Thyroid gland (tissue), 4 donors: ENCODE measurements around the gene CTDSP2. TPM values are rescaled to one million over a fixed set of nuclear protein-coding genes. Genes with fewer than 3 reads are reported as not detected.
"Not testable (repeated sequence)": the region's sequence is repeated elsewhere in the genome, so short reads cannot be mapped to it uniquely, and the experiment has no call there.

Experiments used
- DNase-seq, 2 donors: peaks; one replicate each; pipeline ENCODE4 v3.0.0-alpha.2; 2019
- H3K27ac ChIP-seq, 3 donors: fragments of 200-600 bp; sonication (generic); 1 replicate in 2 of 3; 2 replicates in 1 of 3; pipeline ENCODE4 v1.5.1; 2016 to 2019; ENCODE audit warnings: mild to moderate bottlenecking in 1 of 3, moderate library complexity in 1 of 3
- H3K27me3 ChIP-seq: fragments of 200-600 bp; sonication (generic); one replicate; pipeline ENCODE4 v1.5.1; 2019
- H3K36me3 ChIP-seq, 2 donors: fragments of 200-600 bp; sonication (generic); one replicate each; pipeline ENCODE4 v1.5.1; 2016 to 2019
- H3K4me1 ChIP-seq, 2 donors: fragments of 200-600 bp; sonication (generic); one replicate each; pipeline ENCODE4 v1.5.1; 2017 to 2019
- H3K4me3 ChIP-seq, 3 donors: fragments of 200-600 bp; sonication (generic); replicated peaks in 1 of 3; 1 replicate in 2 of 3; 2 replicates in 1 of 3; pipeline ENCODE4 v1.5.1; 2016; ENCODE audit warnings: mild to moderate bottlenecking in 1 of 3
- H3K9me3 ChIP-seq: fragments of 200-600 bp; sonication (generic); one replicate; pipeline ENCODE4 v1.5.1; 2017
- CTCF ChIP-seq, 6 experiments: fragments of 200-600 bp in 3 of 6; fragments of 450-650 bp in 3 of 6; sonication (generic) in 3 of 6; IDR thresholded peaks; one replicate each; pipeline ENCODE4 v1.5.1; 2016 to 2019; ENCODE audit warnings: antibody characterized with exemption in 6 of 6, mild to moderate bottlenecking in 2 of 6, inconsistent platforms in 1 of 6, moderate library complexity in 1 of 6
- POLR2A ChIP-seq, 2 donors: fragments of 450-650 bp; IDR thresholded peaks; one replicate each; pipeline ENCODE4 v1.6.1; 2017; ENCODE audit warnings: antibody characterized with exemption in 2 of 2, mild to moderate bottlenecking in 2 of 2, moderate library complexity in 1 of 2
- WGBS, 2 donors: methylation state at CpG; one replicate each; pipeline ENCODE4 v1.1.5; 2017; 5-methylcytosine and 5-hydroxymethylcytosine counted together
- intact Hi-C: fragments of 100-400 bp; cut with DNase I; formaldehyde crosslinking; loops from one replicate; pipeline ENCODE4 v1.15.1; 2023
- total RNA-seq, 4 donors: library from RNA; depleted of rRNA; stranded (reverse); fragments of >200 nt; gene quantifications; one replicate each; pipeline ENCODE4 v1.2.3, GENCODE V29; 2016

The CTDSP2 gene
- total RNA-seq, 4 donors from 2014 or later = 91.5 to 190 (median 138) TPM

GRCh38 chr12:57852200-57852599 lies 5.7 kb upstream of the CTDSP2 start:
- no peak for TF ChIP-seq CTCF (IDR thresholded peaks at IDR 0.05)
- no peak for TF ChIP-seq POLR2A (IDR thresholded peaks at IDR 0.05)
- Histone ChIP-seq H3K36me3 (no peaks in the 10 kb centered on the region), H3K9me3 (no peaks in the 10 kb centered on the region), H3K27ac (peak overlapping the region; percentile 41 to 70 (median 56)), H3K4me3 (peak overlapping the region in 2 of 3 donors; percentile 13 to 43), H3K27me3 (no peaks in the 10 kb centered on the region), H3K4me1 (peaks cover 12 to 21% of the 10 kb centered on the region in 2 donors)
- intact Hi-C loops = loop anchor here (5.0 kb wide), 1 partner anchor 40 kb away; no protein-coding TSS in a partner anchor
- peak; percentile 48 to 51 for DNase-seq
- 21 to 35% methylated on average over 9 to 10 of the region's 11 CpGs for WGBS, 2 donors

- Histone ChIP-seq H3K27me3 (no peaks in the 10 kb centered on the region), H3K36me3 (no peaks in the 10 kb centered on the region), H3K27ac (no peak overlapping the region), H3K4me1 (peaks cover 12 to 22% of the 10 kb centered on the region in 2 donors), H3K4me3 (no peak overlapping the region), H3K9me3 (no peaks in the 10 kb centered on the region)
- intact Hi-C loops = loop anchor here (5.0 kb wide), 1 partner anchor 41 kb away; no protein-coding TSS in a partner anchor
- TF ChIP-seq CTCF (IDR thresholded peaks at IDR 0.05) = no peak
- no peak for TF ChIP-seq POLR2A (IDR thresholded peaks at IDR 0.05)
- 88 to 94% methylated on average over 1 of the region's 1 CpG for WGBS, 2 donors
- no peak for DNase-seq
These were observed 5.0 kb upstream of the CTDSP2 start for GRCh38 chr12:57851552-57851951.

GRCh38 chr12:57850854-57851430 lies 4.4 kb upstream of the CTDSP2 start:
- H3K36me3 ChIP-seq = no peaks in the 10 kb centered on the region
- H3K9me3 ChIP-seq = no peaks in the 10 kb centered on the region
- intact Hi-C loops = loop anchor here (5.0 kb wide), 1 partner anchor 41 kb away; no protein-coding TSS in a partner anchor
- H3K27me3 ChIP-seq = no peaks in the 10 kb centered on the region
- no peak overlapping the region for H3K4me3 ChIP-seq
- peaks cover 12 to 22% of the 10 kb centered on the region in 2 donors for H3K4me1 ChIP-seq
- TF ChIP-seq CTCF (IDR thresholded peaks at IDR 0.05) (no peak), POLR2A (IDR thresholded peaks at IDR 0.05) (no peak)
- DNase-seq = no peak
- 64 to 73% methylated on average over 6 of the region's 6 CpGs for WGBS, 2 donors
- H3K27ac ChIP-seq = no peak overlapping the region

- intact Hi-C loops, H3K36me3 ChIP-seq, H3K4me3 ChIP-seq, H3K27ac ChIP-seq, DNase-seq, H3K27me3 ChIP-seq, H3K9me3 ChIP-seq: not testable (repeated sequence)
- peaks cover 16 to 22% of the 10 kb centered on the region in 2 donors for H3K4me1 ChIP-seq
- WGBS, 2 donors = 97 to 100% methylated on average over 3 of the region's 3 CpGs
These were observed 2.9 kb upstream of the CTDSP2 start for GRCh38 chr12:57849447-57849846.

GRCh38 chr12:57849035-57849434 lies 2.5 kb upstream of the CTDSP2 start:
- Histone ChIP-seq H3K4me3 (no peak overlapping the region), H3K9me3 (no peaks in the 10 kb centered on the region), H3K27ac (no peak overlapping the region), H3K36me3 (no peaks in the 10 kb centered on the region), H3K27me3 (no peaks in the 10 kb centered on the region), H3K4me1 (peaks cover 19 to 27% of the 10 kb centered on the region in 2 donors)
- DNase-seq = no peak
- WGBS, 2 donors = 98 to 100% methylated on average over 2 of the region's 2 CpGs
- TF ChIP-seq POLR2A (IDR thresholded peaks at IDR 0.05) (no peak), CTCF (IDR thresholded peaks at IDR 0.05) (no peak)
- intact Hi-C loops = no loop called here
